Testis (tissue), 2 donors: Measurements from ENCODE around the gene BCL6.
"Not testable (repeated sequence)": the region's sequence is repeated elsewhere in the genome, so short reads cannot be mapped to it uniquely, and the experiment has no call there.

ENCODE experiments used
- POLR2A ChIP-seq: fragments of 450-650 bp; IDR thresholded peaks from one replicate; pipeline ENCODE4 v1.6.1; 2017; ENCODE audit warnings: antibody characterized with exemption, mild to moderate bottlenecking, moderate library complexity
- TF ChIP-seq, protein P1 (sequence below), 3 experiments: fragments of 450-650 bp in 2 of 3; fragments of 200-600 bp in 1 of 3; sonication (generic) in 1 of 3; IDR thresholded peaks; one replicate each; pipeline ENCODE4 v1.5.1; 2016 to 2019; ENCODE audit warnings: antibody characterized with exemption in 3 of 3, mild to moderate bottlenecking in 2 of 3, moderate library complexity in 1 of 3

DNA sequence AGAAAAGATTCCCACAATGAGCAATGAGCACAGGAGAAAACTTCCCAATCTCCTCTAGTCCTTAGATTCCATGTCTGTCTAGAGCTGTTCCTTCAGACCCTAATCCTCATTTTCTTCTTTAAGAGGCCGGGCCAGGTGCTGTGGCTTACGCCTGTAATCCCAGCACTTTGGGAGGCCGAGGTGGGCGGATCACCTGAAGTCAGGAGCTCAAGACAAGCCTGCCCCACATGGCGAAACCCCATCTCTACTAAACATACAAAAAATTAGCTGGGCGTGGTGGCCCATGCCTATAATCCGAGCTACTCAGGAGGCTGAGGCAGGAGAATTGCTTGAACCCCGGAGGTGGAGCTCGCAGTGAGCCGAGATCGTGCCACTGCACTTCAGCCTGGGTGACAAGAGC, 63.5 kb downstream of the BCL6 start:
- TF ChIP-seq, protein P1, sequence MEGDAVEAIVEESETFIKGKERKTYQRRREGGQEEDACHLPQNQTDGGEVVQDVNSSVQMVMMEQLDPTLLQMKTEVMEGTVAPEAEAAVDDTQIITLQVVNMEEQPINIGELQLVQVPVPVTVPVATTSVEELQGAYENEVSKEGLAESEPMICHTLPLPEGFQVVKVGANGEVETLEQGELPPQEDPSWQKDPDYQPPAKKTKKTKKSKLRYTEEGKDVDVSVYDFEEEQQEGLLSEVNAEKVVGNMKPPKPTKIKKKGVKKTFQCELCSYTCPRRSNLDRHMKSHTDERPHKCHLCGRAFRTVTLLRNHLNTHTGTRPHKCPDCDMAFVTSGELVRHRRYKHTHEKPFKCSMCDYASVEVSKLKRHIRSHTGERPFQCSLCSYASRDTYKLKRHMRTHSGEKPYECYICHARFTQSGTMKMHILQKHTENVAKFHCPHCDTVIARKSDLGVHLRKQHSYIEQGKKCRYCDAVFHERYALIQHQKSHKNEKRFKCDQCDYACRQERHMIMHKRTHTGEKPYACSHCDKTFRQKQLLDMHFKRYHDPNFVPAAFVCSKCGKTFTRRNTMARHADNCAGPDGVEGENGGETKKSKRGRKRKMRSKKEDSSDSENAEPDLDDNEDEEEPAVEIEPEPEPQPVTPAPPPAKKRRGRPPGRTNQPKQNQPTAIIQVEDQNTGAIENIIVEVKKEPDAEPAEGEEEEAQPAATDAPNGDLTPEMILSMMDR (IDR thresholded peaks at IDR 0.05), result not testable (repeated sequence)
- not testable (repeated sequence) for TF ChIP-seq POLR2A
